GM19099 (cell line): ENCODE results near the gene APOA4.

Experiments used
- POLR2A ChIP-seq: IDR thresholded peaks from 3 replicates; pipeline ENCODE4 v1.6.1; 2011; ENCODE audit warnings: low read depth; ENCODE audit not compliant: insufficient read length; ENCODE audit errors: extremely low read depth

APOA4 gene

DNA sequence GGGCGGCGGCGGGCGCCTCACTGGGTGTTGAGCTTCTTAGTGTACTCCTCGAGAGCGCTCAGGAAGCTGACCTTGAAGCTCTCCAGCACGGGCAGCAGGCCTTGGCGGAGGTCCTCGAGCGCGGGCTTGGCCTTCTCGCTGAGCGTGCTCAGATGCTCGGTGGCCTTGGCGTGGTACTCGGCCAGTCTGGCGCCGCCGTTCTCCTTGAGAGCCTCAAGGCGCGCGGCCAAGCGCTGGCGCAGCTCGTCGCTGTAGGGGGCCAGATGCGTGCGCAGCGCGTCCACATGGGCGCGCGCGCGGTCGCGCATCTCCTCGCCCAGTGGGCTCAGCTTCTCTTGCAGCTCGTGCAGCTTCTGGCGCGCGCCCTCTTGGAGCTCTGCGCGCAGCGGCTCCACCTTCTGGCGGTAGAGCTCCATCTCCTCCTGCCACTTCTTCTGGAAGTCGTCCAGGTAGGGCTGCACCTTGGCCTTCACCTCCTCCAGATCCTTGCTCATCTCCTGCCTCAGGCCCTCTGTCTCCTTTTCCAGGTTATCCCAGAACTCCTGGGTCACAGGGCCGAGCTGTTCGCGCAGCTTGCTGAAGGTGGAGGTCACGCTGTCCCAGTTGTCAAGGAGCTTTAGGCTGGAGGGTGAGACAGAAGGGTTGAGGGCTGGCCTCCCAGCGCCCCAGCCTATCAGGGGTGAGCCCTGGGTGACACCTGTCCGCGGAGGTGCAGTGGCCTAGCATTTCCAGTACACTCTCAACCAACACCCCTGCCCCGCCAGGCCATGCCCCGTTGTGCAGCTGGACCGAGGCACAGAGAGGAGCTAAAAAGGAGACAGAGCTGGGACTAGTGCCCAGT, 12.9 kb upstream of the APOA4 start:
- TF ChIP-seq POLR2A: peak; percentile 55

GRCh38 chr11:116835042-116835772, 12.1 kb upstream of the APOA4 start:
- no peak for TF ChIP-seq POLR2A

DNA sequence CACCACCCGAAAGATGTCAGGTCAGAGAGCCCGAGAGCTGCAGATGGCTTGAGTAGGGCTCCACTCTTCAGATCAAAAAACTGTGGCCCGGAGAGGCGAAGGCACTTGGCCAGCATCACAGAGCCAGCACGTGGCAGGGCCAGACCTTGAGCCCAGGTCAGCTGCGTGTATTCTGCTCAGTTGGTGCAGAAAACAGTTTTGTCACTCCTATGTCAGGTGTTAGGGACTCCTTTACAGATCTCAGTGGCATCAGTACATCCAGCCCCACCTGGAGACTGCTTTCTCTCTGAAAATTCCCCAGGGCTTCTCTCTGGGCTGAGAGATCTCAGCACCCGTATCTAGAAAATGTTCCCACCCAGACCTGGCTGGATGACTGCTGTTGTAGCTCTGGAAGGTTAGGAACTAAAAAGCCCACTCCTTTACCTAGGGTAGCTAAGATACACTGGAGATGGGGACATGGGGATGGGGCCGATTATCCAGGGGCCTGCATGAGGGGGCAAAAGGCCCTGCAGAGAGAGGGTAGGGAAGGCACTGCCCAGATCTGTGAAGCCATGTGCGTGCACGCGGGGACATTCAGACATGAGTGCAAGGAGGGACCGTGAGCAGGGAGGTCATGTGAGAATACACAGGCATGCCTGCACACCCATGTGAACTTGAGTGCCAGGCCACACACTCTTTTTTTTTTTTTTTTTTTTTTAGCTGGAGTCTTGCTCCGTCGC, 10.9 kb upstream of the APOA4 start:
- no peak for TF ChIP-seq POLR2A

DNA sequence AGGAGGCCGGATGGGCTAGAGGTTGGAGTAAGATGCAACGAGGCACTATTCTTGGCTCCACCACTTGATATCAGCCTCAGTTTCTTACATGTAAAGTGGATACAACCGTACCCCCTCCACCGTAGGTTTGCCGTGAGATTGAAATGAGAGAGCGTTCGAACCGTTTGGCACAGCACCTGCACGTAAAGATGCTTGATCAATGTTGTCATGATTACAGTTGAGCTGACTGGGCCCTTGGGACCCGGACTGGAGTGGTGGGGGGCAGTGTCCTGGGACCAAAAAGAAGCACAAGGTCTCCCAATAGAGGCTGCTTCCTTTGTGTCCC, 10.3 kb upstream of the APOA4 start:
- TF ChIP-seq POLR2A: no peak

DNA sequence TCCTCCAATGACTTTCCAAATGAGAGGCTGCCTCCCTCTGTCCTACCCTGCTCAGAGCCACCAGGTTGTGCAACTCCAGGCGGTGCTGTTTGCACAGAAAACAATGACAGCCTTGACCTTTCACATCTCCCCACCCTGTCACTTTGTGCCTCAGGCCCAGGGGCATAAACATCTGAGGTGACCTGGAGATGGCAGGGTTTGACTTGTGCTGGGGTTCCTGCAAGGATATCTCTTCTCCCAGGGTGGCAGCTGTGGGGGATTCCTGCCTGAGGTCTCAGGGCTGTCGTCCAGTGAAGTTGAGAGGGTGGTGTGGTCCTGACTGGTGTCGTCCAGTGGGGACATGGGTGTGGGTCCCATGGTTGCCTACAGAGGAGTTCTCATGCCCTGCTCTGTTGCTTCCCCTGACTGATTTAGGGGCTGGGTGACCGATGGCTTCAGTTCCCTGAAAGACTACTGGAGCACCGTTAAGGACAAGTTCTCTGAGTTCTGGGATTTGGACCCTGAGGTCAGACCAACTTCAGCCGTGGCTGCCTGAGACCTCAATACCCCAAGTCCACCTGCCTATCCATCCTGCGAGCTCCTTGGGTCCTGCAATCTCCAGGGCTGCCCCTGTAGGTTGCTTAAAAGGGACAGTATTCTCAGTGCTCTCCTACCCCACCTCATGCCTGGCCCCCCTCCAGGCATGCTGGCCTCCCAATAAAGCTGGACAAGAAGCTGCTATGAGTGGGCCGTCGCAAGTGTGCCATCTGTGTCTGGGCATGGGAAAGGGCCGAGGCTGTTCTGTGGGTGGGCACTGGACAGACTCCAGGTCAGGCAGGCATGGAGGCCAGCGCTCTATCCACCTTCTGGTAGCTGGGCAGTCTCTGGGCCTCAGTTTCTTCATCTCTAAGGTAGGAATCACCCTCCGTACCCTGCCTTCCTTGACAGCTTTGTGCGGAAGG, 9.5 kb upstream of the APOA4 start:
- no peak for TF ChIP-seq POLR2A

GRCh38 chr11:116831790-116832349, 8.8 kb upstream of the APOA4 start:
- no peak for TF ChIP-seq POLR2A

DNA sequence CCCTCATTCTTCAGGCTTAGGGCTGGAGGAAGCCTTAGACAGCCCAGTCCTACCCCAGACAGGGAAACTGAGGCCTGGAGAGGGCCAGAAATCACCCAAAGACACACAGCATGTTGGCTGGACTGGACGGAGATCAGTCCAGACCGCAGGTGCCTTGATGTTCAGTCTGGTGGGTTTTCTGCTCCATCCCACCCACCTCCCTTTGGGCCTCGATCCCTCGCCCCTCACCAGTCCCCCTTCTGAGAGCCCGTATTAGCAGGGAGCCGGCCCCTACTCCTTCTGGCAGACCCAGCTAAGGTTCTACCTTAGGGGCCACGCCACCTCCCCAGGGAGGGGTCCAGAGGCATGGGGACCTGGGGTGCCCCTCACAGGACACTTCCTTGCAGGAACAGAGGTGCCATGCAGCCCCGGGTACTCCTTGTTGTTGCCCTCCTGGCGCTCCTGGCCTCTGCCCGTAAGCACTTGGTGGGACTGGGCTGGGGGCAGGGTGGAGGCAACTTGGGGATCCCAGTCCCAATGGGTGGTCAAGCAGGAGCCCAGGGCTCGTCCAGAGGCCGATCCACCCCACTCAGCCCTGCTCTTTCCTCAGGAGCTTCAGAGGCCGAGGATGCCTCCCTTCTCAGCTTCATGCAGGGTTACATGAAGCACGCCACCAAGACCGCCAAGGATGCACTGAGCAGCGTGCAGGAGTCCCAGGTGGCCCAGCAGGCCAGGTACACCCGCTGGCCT, 7.2 kb upstream of the APOA4 start:
- no peak for TF ChIP-seq POLR2A

DNA sequence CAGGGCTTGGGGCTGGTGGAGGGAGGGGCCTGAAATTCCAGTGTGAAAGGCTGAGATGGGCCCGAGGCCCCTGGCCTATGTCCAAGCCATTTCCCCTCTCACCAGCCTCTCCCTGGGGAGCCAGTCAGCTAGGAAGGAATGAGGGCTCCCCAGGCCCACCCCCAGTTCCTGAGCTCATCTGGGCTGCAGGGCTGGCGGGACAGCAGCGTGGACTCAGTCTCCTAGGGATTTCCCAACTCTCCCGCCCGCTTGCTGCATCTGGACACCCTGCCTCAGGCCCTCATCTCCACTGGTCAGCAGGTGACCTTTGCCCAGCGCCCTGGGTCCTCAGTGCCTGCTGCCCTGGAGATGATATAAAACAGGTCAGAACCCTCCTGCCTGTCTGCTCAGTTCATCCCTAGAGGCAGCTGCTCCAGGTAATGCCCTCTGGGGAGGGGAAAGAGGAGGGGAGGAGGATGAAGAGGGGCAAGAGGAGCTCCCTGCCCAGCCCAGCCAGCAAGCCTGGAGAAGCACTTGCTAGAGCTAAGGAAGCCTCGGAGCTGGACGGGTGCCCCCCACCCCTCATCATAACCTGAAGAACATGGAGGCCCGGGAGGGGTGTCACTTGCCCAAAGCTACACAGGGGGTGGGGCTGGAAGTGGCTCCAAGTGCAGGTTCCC, 6.5 kb upstream of the APOA4 start, which contains the start of gene APOC3:
Gene APOC3 (plus strand): TSS at position 383 of the 659 bp plus-strand sequence. CDS start 676 bp downstream, outside the sequence.
- no peak for TF ChIP-seq POLR2A

DNA sequence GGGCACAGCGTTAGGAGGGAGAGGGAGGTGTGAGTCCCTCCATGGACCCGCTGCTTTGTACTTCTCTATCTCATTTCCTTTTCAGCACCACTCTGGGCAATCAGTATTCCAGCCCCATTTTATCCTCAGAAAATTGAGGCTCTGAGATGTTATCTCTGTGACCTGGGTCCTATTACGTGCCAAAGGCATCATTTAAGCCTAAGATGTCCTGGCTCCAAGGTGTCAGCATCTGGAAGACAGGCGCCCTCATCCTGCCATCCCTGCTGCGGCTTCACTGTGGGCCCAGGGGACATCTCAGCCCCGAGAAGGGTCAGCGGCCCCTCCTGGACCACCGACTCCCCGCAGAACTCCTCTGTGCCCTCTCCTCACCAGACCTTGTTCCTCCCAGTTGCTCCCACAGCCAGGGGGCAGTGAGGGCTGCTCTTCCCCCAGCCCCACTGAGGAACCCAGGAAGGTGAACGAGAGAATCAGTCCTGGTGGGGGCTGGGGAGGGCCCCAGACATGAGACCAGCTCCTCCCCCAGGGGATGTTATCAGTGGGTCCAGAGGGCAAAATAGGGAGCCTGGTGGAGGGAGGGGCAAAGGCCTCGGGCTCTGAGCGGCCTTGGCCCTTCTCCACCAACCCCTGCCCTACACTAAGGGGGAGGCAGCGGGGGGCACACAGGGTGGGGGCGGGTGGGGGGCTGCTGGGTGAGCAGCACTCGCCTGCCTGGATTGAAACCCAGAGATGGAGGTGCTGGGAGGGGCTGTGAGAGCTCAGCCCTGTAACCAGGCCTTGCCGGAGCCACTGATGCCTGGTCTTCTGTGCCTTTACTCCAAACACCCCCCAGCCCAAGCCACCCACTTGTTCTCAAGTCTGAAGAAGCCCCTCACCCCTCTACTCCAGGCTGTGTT, 5.8 kb upstream of the APOA4 start:
- no peak for TF ChIP-seq POLR2A

- TF ChIP-seq POLR2A: no peak
Observed at GRCh38 chr11:116827461-116827860, 4.4 kb upstream of the APOA4 start.

DNA sequence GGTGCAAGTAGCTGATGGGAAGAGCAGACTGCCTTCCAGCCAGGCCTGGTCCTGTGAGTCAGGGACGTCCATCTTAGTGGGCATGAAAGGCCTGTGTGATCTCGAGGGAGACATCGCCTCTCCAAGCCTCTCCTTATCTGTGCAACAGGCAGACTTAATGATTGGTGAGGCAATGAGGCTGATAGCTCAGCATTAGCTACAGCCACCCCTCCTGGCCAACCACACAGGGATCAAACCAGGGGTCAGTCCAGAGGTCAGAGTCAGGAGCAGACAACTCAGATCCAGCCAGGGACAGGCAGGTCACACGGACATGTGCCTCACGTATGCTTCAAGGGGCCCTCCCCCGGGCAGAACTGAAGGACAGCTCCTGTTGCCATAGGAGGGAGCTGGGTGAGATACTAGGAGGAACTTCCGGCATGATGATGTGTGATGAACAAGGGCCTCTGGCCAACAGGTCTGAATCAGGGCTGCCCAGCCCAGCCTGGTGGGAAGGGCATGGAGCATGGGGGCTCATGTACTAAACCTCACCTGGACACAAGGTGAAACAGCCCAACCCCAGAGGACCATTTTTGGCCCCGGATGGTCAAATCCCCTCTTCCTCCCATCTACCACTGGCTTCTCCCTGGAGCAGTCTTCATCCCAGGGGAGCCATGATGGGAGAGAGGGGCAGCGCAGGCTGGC, 3.8 kb upstream of the APOA4 start:
- TF ChIP-seq POLR2A: no peak

GRCh38 chr11:116825854-116826750, 3.0 kb upstream of the APOA4 start:
- TF ChIP-seq POLR2A: no peak
